Stimulated activated naive CD8-positive, alpha-beta T cell treated with anti-CD3 and anti-CD28 coated beads, Interleukin-15, amount 100 ng/mL, for 72 hours (primary cell): Measurements from ENCODE around the gene ZNF487.
"Not testable (repeated sequence)": the region's sequence is repeated elsewhere in the genome, so short reads cannot be mapped to it uniquely, and the experiment has no call there.

Source experiments
- ATAC-seq: fragments of 150-1000 bp; cut with Tn5 transposase; 2 replicates; pipeline ENCODE4 v1.10.0; 2021; ENCODE audit warnings: mild to moderate bottlenecking, moderate library complexity
- DNase-seq, 2 donors: peaks; one replicate each; pipeline ENCODE4 v3.0.0; 2021 to 2022
- H3K27ac Mint-ChIP-seq, 2 donors: one replicate each; pipeline ENCODE4 v1.8.0; 2022; ENCODE audit warnings: mild to moderate bottlenecking in 2 of 2, mixed read lengths in 2 of 2, moderate library complexity in 2 of 2
- H3K27me3 Mint-ChIP-seq: one replicate; pipeline ENCODE4 v1.8.0; 2022; ENCODE audit warnings: mixed read lengths
- H3K4me1 Mint-ChIP-seq: one replicate; pipeline ENCODE4 v1.8.0; 2022; ENCODE audit warnings: mild to moderate bottlenecking, mixed read lengths
- H3K4me3 Mint-ChIP-seq, 2 donors: one replicate each; pipeline ENCODE4 v1.8.0; 2022; ENCODE audit warnings: mild to moderate bottlenecking in 2 of 2, mixed read lengths in 2 of 2, moderate library complexity in 1 of 2
- H3K9me3 Mint-ChIP-seq, 2 donors: one replicate each; pipeline ENCODE4 v1.8.0; 2022; ENCODE audit warnings: mixed read lengths in 2 of 2

ZNF487 gene

DNA sequence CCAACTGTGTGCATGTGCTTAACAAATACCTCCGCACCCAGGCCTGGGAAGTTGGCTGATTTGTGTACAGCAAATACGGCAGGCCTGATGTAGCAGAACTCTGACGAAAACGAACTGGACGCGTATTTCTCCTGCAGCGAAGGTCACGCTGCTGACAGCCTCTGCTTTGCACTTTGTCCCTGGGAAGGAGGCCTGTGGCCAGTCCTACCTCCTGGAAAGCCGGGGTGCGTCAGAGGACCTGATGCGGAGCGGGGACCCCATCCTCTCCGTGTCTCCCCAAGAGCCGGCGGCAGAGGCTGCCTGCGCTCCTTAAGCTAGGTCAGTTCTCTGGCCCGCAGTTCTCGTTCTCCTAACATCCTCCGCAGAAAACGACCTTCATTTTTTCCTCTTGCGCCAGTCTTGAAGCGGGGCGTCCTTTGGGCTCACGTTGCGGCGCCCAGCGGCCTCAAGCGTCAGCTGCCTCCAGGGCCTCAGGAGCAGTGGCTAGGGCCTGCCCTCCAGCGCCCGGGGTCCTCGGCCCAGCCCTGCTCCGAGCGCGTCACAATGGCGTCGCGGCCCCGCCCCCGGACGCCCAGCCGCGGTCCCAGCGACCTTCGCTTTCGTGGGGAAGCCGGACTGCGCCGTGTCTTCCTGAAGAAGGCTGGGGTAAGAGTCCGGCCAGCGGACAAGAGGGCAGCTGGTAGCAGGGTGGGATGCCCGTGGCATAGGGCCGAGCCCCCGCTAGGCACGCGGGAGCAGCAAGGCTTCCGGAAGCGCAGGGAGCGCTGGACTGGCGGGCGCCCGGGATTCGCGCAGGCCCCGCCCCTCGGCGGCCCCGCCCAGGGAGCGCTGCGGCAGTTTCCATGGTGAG is at the start of gene ZNF487:
ZNF487 (plus strand) TSS at position 821 of the 850 bp plus-strand sequence. CDS start 38,703 bp downstream, outside the sequence.
- peaks cover 21% of the 10 kb centered on the region for H3K4me1 Mint-ChIP-seq
- H3K4me3 Mint-ChIP-seq = peak within 1 kb of the TSS; percentile 90 to 100
- H3K27me3 Mint-ChIP-seq = no peaks in the 10 kb centered on the region
- ATAC-seq = peak; percentile 98
- DNase-seq = peak; percentile 90
- no peaks in the 10 kb centered on the region for H3K9me3 Mint-ChIP-seq
- H3K27ac Mint-ChIP-seq = peak within 1 kb of the TSS; percentile 96 to 98

DNA sequence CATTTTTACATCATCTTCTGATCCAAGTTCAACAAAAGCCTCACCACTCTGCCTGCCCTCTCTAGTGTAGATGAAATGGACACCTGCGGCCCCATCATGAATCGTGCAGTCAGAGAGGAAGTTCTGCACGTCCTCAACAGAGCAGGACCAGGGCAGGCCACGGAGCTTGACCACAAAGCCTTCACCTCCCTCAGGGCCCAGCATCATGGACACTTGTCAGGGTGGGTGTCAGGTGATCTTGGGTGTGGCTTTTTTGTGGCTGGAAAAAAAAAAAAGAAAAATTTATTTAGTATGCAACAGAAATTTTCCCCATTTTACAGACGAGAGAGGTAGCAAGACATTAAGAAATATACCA is 49.3 kb upstream of the ZNF487 start:
- Mint-ChIP-seq H3K27ac (peak overlapping the region in 1 of 2 donors; percentile 93), H3K27me3 (no peaks in the 10 kb centered on the region), H3K9me3 (no peaks in the 10 kb centered on the region), H3K4me1 (peaks cover 71% of the 10 kb centered on the region), H3K4me3 (no peak overlapping the region)
- DNase-seq (no peak), ATAC-seq (no peak)

DNA sequence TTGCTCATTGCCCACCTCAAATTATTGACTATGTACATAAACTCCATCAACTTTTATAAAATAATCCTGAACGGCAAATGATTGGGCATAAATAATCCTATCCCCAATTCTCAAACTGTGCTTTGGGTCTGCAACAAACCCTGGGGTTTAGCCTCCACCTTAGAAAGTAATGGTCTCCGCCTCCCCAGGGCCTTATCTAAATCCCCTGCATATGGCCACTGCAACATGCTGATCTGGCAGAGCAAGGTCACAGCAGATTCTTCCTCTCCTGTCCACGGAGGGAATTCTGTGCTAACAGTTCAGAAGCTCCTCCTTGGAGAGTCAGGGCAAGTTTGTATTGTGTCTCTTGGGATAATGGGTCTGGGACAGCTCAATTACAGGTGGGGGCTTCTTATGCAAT is 47.0 kb upstream of the ZNF487 start:
- DNase-seq = no peak
- H3K4me3 Mint-ChIP-seq = no peak overlapping the region
- peak overlapping the region; percentile 46 to 81 for H3K27ac Mint-ChIP-seq
- peaks cover 81% of the 10 kb centered on the region for H3K4me1 Mint-ChIP-seq
- no peaks in the 10 kb centered on the region for H3K9me3 Mint-ChIP-seq
- ATAC-seq = no peak
- no peaks in the 10 kb centered on the region for H3K27me3 Mint-ChIP-seq

DNA sequence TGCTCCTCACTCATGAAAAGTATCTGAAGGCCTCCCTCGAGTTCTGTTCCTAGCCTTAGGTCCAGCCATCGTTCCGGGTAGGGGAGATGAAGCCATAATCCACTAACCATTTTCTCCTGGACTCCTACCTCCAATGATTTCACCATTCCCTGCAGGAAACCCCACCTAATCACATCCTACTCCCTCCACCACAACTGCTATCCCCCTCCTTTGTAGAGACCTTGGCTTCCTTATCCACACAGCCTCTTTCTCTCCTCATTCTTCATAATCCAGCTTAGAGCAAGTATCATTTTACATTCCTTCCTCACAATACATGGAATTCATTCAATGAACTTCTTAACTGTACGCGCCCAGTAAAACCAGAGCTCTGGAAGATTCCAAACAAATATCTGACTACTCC is 46.6 kb upstream of the ZNF487 start:
- Mint-ChIP-seq H3K27ac (peak overlapping the region; percentile 46 to 60), H3K4me3 (no peak overlapping the region), H3K4me1 (peaks cover 84% of the 10 kb centered on the region), H3K9me3 (no peaks in the 10 kb centered on the region), H3K27me3 (no peaks in the 10 kb centered on the region)
- DNase-seq (no peak), ATAC-seq (no peak)

DNA sequence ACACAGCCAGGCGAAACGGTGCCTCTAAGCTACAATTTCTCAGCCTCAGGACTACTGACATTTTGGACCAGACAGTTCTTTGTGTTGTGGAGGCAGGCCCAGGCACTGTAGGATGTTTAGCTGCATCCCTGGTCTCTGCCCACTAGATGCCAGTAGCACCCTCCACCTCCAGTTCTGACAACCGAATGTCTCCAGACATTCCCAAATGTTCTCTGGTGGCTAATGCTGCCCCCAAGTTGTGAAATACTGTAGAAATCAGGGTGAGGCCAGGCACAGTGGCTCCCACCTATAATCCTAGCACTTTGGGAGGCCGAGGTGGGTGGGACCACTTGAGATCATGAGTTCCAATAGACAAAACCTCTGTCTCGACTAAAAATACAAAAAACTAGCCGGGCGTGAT is 46.2 kb upstream of the ZNF487 start:
- ATAC-seq (peak; percentile 57), DNase-seq (no peak)
- Mint-ChIP-seq H3K27me3 (no peaks in the 10 kb centered on the region), H3K4me1 (peaks cover 87% of the 10 kb centered on the region), H3K27ac (peak overlapping the region; percentile 46 to 60), H3K9me3 (no peaks in the 10 kb centered on the region), H3K4me3 (no peak overlapping the region)

DNA sequence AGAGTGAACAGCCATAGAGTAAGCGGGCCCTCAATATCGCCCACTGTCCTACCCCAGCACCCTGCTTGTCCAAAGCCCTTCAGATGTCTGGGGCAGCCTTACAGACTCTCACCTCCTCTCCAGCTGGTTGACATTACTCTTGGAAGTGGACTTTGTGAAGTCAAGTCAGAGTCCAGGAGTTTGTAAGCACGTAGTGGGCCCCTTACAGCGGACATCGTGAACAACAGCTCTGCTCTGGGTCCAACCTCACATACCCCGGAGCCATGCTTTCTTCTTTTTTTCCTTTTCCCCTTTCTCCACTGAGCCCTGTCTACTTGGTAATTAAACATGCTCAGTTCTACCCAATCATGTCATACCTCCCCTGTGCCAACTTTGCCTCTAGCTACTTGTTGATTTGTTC is 45.4 kb upstream of the ZNF487 start:
- Mint-ChIP-seq H3K4me3 (no peak overlapping the region), H3K9me3 (no peaks in the 10 kb centered on the region), H3K27ac (peak overlapping the region; percentile 66 to 78), H3K4me1 (peaks cover 92% of the 10 kb centered on the region), H3K27me3 (no peaks in the 10 kb centered on the region)
- ATAC-seq (no peak), DNase-seq (no peak)

DNA sequence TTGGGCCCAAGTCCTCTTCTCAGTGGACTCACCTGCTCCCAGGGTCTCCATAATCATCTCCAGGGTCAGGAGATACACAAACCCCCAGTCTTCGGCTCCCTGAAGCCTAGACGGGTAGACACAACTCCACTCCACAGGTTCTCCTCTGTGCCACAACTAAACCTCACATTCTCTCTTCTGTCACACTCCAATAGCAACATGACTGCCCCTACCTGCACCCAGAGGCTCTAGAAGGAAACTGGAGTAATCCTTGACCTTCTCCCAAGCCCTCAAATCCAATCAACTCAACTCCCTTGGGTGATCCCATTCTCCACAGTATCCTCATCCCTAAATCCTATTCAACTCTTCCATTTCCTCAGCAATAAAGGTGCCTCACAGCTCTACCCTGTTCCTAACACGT is 44.2 kb upstream of the ZNF487 start:
- Mint-ChIP-seq H3K9me3 (no peaks in the 10 kb centered on the region), H3K4me1 (peaks cover 81% of the 10 kb centered on the region), H3K27me3 (no peaks in the 10 kb centered on the region), H3K4me3 (peak overlapping the region in 1 of 2 donors; percentile 3), H3K27ac (peak overlapping the region; percentile 12 to 66)
- ATAC-seq = no peak
- no peak for DNase-seq

DNA sequence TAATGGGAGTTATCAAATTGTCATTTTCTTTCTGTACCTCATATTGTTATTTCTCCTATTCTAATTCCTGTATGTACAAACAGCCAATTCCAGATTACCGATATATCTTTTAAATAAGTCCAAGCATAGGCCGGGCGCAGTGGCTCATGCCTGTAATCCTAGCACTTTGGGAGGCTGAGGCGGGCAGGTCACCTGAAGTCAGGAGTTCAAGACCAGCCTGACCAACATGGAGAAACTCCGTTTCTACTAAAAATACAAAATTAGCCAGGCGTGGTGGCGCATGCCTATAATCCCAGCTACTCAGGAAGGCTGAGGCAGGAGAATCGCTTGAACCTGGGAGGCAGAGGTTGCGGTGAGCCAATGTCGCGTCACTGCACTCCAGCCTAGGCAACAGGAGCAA is 43.7 kb upstream of the ZNF487 start:
- H3K4me3 Mint-ChIP-seq, H3K9me3 Mint-ChIP-seq, H3K27me3 Mint-ChIP-seq, DNase-seq, ATAC-seq: not testable (repeated sequence)
- Mint-ChIP-seq H3K4me1 (peaks cover 82% of the 10 kb centered on the region), H3K27ac (peak overlapping the region in 1 of 2 donors; percentile 66)

DNA sequence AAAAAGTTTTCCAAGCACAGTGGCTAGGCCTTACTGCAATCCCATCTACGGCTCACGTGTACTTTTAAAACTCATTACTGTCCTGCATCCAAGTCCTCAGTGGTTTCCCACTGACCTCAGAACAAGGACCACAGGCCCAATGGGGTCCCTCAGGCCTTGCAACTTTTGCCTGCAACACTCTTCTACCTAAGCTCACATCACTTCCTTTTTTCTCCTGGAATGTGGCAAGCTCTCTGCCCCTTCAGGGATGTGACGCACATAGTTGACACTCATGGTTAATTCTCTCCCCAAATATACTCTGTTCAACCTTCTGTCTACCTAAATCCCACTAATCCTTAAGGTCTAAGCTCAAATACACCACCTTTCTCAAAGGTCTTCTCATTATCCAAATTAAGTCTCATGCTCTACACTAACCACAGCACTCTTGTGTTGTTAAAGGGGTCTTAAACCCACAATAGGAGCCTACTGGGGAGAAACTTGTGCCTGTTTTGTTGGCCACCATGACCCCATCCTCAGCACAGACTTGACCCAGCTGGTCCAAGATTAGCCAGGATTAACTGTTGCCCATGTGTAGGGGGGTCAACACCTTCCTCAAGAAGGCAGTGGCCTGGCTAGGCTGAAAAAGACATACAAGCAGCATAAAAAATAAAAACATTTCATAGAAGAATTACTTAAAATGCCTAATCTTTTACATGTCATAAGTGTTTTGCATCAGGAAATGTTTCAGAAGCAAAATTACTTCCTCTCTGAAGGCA is 43.1 kb upstream of the ZNF487 start:
- H3K27ac Mint-ChIP-seq = peak overlapping the region; percentile 1 to 84
- ATAC-seq = no peak
- no peak for DNase-seq
- H3K4me3 Mint-ChIP-seq = peak overlapping the region in 1 of 2 donors; percentile 15
- H3K4me1 Mint-ChIP-seq = peaks cover 82% of the 10 kb centered on the region
- H3K27me3 Mint-ChIP-seq = no peaks in the 10 kb centered on the region
- no peaks in the 10 kb centered on the region for H3K9me3 Mint-ChIP-seq

DNA sequence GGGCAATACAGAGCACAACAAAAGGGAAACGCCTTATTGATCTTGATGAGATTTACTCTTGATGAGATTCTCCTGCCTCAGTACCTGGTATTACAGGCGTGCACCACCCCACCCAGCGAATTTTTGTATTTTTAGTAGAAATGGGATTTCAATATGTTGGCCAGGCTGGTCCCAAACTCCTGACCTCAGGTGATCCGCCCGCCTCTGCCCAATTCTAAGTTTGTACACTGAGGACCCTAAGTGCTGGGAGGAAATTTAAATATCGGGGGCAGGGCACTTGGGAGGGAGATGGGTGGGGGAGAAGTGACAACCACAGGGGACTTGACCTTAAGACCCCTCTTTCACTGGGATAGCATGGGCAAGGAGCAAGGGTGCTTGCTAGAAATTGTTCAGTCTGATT is 42.0 kb upstream of the ZNF487 start:
- DNase-seq (no peak), ATAC-seq (no peak)
- Mint-ChIP-seq H3K4me1 (peaks cover 80% of the 10 kb centered on the region), H3K27ac (peak overlapping the region in 1 of 2 donors; percentile 57), H3K4me3 (peak overlapping the region; percentile 94 to 97), H3K9me3 (no peaks in the 10 kb centered on the region), H3K27me3 (no peaks in the 10 kb centered on the region)

DNA sequence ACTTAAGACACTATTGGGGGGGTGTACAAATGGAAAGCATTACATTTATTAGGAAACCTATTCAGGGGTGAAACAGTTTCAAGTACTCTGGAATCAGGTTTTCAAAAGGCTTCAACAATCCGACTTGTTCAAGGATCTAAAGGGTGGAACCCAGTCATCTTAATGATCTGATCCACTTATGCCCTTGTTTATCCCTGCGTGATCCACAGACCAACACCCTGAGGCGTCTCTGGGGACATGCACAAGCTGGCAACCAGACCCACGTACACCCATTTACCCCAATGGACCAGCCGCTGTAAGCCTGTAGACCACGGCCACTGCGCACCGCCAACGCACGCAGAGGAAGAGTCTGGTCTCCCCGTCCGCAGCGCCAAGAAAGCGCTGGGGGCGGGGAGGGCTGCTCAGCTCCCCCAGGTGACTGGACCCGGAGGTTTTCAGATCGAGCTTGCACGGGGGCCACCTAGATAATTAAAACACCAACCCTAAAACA is 41.3 kb upstream of the ZNF487 start:
- ATAC-seq (no peak), DNase-seq (no peak)
- Mint-ChIP-seq H3K27me3 (no peaks in the 10 kb centered on the region), H3K4me1 (peaks cover 80% of the 10 kb centered on the region), H3K27ac (peak overlapping the region; percentile 98 to 99), H3K9me3 (no peaks in the 10 kb centered on the region), H3K4me3 (peak overlapping the region; percentile 94 to 97)

DNA sequence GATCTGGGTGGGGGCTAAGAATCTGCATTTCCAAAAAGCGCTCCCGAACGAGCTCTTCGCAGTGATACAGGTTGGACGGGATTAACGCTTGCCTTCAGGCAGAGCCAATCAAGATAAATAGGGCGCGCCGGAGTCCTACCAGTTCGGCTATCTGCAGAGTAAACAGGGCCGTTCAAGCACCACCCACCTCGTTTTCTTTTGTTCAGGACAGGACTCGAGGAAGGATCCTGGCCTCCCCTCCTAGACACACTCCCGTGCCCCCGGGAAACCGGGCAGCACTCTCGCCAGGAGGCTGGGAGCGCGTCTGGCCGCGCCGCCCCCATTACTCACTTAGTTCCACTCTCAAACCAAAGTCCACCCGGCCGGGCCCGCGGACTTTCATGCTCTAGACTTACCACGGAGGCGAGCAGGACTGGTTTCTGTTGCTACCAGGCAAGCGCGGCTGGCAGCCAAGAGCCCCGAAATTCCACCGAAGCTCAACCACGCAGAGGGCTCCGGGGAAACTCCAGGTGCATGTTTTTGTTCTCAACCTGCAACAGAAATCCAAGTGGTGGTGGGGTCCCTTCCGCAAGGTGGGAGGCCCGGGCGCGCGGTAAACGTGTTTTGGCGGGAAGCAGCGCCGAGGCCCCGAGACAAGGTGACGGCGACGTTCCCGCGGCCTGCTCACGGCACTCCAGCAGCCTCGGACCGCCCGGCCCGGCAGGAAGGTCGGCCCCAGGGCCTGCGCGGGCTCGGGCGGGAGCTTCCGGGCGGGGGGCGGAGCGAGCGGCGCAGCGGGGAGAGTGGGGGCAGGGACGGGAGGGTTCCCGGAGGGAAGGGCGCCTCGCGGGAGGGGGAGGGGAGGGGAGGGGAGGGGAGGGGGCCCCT is 40.6 kb upstream of the ZNF487 start:
- Mint-ChIP-seq H3K9me3 (no peaks in the 10 kb centered on the region), H3K27ac (peak overlapping the region; percentile 98 to 99), H3K4me1 (peaks cover 82% of the 10 kb centered on the region), H3K27me3 (no peaks in the 10 kb centered on the region), H3K4me3 (peak overlapping the region; percentile 94 to 97)
- DNase-seq = peak; percentile 69 to 78
- ATAC-seq = peak; percentile 74

DNA sequence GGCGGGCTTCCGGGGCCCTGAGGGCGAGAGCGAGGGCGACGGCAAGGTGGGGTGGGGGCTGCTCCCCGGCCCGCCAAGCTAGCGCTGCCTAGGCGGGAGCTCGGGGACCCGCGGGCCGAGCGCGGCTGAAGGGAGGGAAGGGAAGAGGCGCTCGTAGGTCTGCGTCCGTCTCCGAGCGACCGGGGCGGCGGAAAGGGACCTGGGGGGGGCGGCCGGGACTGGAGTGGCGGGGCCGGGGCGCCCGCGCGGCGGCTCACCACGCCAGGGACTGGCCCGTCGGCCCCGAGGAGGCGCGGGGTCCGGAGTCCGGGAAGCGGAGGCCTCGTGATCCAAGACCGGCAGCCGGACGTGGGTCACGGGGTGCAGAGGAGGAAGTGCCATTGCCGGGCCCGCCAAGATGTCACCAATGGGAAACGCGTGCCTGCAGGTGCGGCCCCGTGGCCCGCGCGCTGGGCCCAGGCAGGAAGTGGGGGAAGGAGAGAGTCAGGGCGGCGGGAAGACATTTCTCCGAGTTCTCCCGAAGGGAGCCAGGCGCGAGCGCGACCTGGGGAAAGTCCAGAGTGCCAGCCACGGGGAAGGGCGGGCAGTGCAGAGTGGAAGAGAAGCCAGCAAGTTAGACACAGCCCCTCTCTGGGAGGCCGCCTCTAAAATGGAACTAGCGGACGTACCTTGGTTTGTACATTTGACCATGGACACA is 39.8 kb upstream of the ZNF487 start:
- no peaks in the 10 kb centered on the region for H3K27me3 Mint-ChIP-seq
- H3K9me3 Mint-ChIP-seq = no peaks in the 10 kb centered on the region
- peak overlapping the region; percentile 90 to 96 for H3K27ac Mint-ChIP-seq
- H3K4me1 Mint-ChIP-seq = peaks cover 82% of the 10 kb centered on the region
- peak; percentile 83 for ATAC-seq
- peak overlapping the region; percentile 89 to 94 for H3K4me3 Mint-ChIP-seq
- peak; percentile 85 to 90 for DNase-seq

DNA sequence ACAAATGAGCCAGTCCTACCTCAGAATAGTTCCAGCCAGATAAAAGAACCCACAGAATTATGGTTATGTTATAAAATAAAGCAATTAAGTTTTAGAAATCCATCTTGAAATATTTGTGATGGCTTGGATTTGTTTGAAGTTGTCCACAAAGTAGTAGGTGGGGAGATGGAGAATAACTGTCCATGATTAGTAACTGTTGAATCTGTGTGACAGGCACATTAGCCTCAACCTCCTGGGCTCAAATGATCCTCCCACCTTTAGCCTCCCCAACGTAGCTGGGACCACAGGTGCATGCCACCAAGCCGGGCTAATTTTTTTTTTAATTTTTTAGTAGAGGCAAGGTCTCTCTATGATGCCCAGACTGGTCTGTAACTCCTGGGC is 38.0 kb upstream of the ZNF487 start:
- H3K27me3 Mint-ChIP-seq = no peaks in the 10 kb centered on the region
- no peaks in the 10 kb centered on the region for H3K9me3 Mint-ChIP-seq
- peak overlapping the region; percentile 89 to 94 for H3K4me3 Mint-ChIP-seq
- DNase-seq (no peak), ATAC-seq (no peak)
- H3K4me1 Mint-ChIP-seq = peaks cover 84% of the 10 kb centered on the region
- peak overlapping the region in 1 of 2 donors; percentile 90 for H3K27ac Mint-ChIP-seq
